ENCODE data around the gene SIM2. TPM values are rescaled to one million over a fixed set of nuclear protein-coding genes. Genes with fewer than 3 reads are reported as not detected.

SIM2 gene
- polyA plus RNA-seq, 1 donor from 2014 or later = not detected

DNA sequence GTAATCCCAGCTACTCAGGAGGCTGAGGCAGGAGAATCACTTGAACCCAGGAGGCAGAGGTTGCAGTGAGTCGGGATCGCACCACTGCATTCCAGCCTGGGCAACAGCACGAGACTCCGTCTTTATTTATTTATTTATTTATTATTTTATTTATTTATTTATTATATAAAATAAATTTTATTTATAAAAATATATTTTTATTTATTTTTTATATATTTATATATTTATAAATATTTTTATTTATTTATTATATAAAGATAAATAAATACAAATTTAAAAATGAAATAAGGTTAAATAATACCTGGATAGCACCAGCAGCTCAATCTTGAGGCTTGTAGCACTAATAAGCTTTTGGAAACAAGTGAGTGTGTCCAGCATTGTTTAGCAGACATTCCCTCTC is 40.9 kb upstream of the SIM2 start:
- Histone ChIP-seq H3K4me2 (ENCODE audit: low read length) (no peak overlapping the region), H3K9me2 (ENCODE audit: insufficient read depth, low read length) (no peaks in the 10 kb centered on the region), H3K9ac (ENCODE audit: low read length) (no peak overlapping the region), H3K4me3 (ENCODE audit: low read length) (no peak overlapping the region), H3K27me3 (ENCODE audit: insufficient read depth, low read depth, low read length) (no peaks in the 10 kb centered on the region), H4K20me1 (ENCODE audit: insufficient read depth) (no peaks in the 10 kb centered on the region), H2AFZ (ENCODE audit: low read depth, low read length) (no peak overlapping the region), H3K79me2 (replicated peaks; ENCODE audit: insufficient read depth, low read length) (no peaks in the 10 kb centered on the region), H3K9me3 (ENCODE audit: low read length) (no peaks in the 10 kb centered on the region), H3K27ac (ENCODE audit: low read length) (no peak overlapping the region), H3K36me3 (ENCODE audit: insufficient read depth, low read length) (no peaks in the 10 kb centered on the region), H3F3A (ENCODE audit: insufficient read depth, low read length, poor library complexity, severe bottlenecking) (no peaks in the 10 kb centered on the region)
- no peak for TF ChIP-seq POLR2AphosphoS5 (IDR thresholded peaks at IDR 0.05)
- no peak for TF ChIP-seq TAF1 (IDR thresholded peaks at IDR 0.05; ENCODE audit: low read depth)
- TF ChIP-seq, protein P1, sequence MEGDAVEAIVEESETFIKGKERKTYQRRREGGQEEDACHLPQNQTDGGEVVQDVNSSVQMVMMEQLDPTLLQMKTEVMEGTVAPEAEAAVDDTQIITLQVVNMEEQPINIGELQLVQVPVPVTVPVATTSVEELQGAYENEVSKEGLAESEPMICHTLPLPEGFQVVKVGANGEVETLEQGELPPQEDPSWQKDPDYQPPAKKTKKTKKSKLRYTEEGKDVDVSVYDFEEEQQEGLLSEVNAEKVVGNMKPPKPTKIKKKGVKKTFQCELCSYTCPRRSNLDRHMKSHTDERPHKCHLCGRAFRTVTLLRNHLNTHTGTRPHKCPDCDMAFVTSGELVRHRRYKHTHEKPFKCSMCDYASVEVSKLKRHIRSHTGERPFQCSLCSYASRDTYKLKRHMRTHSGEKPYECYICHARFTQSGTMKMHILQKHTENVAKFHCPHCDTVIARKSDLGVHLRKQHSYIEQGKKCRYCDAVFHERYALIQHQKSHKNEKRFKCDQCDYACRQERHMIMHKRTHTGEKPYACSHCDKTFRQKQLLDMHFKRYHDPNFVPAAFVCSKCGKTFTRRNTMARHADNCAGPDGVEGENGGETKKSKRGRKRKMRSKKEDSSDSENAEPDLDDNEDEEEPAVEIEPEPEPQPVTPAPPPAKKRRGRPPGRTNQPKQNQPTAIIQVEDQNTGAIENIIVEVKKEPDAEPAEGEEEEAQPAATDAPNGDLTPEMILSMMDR (IDR thresholded peaks at IDR 0.05; ENCODE audit: poor library complexity, severe bottlenecking) = no peak
- TF ChIP-seq MXI1 (conservative IDR thresholded peaks at IDR 0.05; ENCODE audit: poor library complexity, severe bottlenecking) = no peak
- no peak for TF ChIP-seq SMC3 (conservative IDR thresholded peaks at IDR 0.05; ENCODE audit: poor library complexity)
- TF ChIP-seq EZH2 (IDR thresholded peaks at IDR 0.05; ENCODE audit: borderline replicate concordance, insufficient read depth, low read length, poor library complexity, severe bottlenecking) = no peak
- no peak for TF ChIP-seq EP300 (conservative IDR thresholded peaks at IDR 0.05; ENCODE audit: poor library complexity, severe bottlenecking)
- TF ChIP-seq REST (IDR thresholded peaks at IDR 0.05; ENCODE audit: borderline replicate concordance) = no peak
- TF ChIP-seq RAD21 (conservative IDR thresholded peaks at IDR 0.05) = no peak

DNA sequence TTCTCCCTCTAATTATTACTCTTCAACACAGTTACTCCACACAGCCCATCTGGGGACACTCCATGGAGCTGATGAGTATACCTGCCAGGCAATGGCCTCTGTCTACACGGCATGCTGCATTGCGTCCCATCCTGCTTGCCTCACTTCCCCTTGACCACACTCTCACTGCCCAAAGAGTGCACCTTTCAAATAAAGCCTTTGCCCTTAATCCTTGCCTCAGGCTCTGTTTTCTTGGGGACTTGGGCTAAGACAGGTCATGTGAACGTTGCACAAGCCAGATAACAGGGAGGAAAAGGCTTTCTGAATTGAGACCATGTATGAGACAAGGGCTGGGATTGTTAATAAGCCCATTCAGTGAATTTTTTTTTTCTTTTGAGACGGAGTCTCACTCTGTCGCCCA is 40.0 kb upstream of the SIM2 start:
- Histone ChIP-seq H3K9ac (ENCODE audit: low read length) (no peak overlapping the region), H3K36me3 (ENCODE audit: insufficient read depth, low read length) (no peaks in the 10 kb centered on the region), H3K27ac (ENCODE audit: low read length) (no peak overlapping the region), H3K27me3 (ENCODE audit: insufficient read depth, low read depth, low read length) (no peaks in the 10 kb centered on the region), H4K20me1 (ENCODE audit: insufficient read depth) (no peaks in the 10 kb centered on the region), H3K79me2 (replicated peaks; ENCODE audit: insufficient read depth, low read length) (no peaks in the 10 kb centered on the region), H3K4me3 (ENCODE audit: low read length) (no peak overlapping the region), H3F3A (ENCODE audit: insufficient read depth, low read length, poor library complexity, severe bottlenecking) (no peaks in the 10 kb centered on the region), H3K9me3 (ENCODE audit: low read length) (no peaks in the 10 kb centered on the region), H2AFZ (ENCODE audit: low read depth, low read length) (no peak overlapping the region), H3K9me2 (ENCODE audit: insufficient read depth, low read length) (no peaks in the 10 kb centered on the region), H3K4me2 (ENCODE audit: low read length) (no peak overlapping the region)
- TF ChIP-seq REST (IDR thresholded peaks at IDR 0.05; ENCODE audit: borderline replicate concordance) (no peak), SMC3 (conservative IDR thresholded peaks at IDR 0.05; ENCODE audit: poor library complexity) (no peak)
